Activated CD4-positive, alpha-beta memory T cell treated with anti-CD3 and anti-CD28 coated beads, Interleukin-2, amount 10 ng/mL, durations not matched to agents 7 days and 5 days (primary cell): ENCODE results near the gene SRCAP. TPM values are rescaled to one million over a fixed set of nuclear protein-coding genes. Genes with fewer than 3 reads are reported as not detected.

Experiments used
- CTCF ChIA-PET: fragments of 350-600 bp; sonication (Branson Sonifier 250); formaldehyde crosslinking; loops from one replicate; lab custom pipeline; 2021; ENCODE audit warnings: antibody characterized with exemption, inconsistent platforms; lab: Charles Lee
- POLR2A ChIA-PET: fragments of 350-600 bp; sonication (Branson Sonifier 250); formaldehyde crosslinking; loops from one replicate; lab custom pipeline; 2021; ENCODE audit warnings: antibody characterized with exemption; lab: Charles Lee
- DNase-seq: peaks from one replicate; pipeline ENCODE4 v3.0.0-alpha.2; 2020
- H3K27ac Mint-ChIP-seq: one replicate; pipeline ENCODE4 v1.8.0; 2021; ENCODE audit warnings: mild to moderate bottlenecking, mixed read lengths
- H3K27me3 Mint-ChIP-seq: one replicate; pipeline ENCODE4 v1.8.0; 2021; ENCODE audit warnings: mixed read lengths
- H3K36me3 Mint-ChIP-seq: one replicate; pipeline ENCODE4 v1.8.0; 2021; ENCODE audit warnings: low read depth, mixed read lengths
- H3K4me1 Mint-ChIP-seq: one replicate; pipeline ENCODE4 v1.8.0; 2021; ENCODE audit warnings: mixed read lengths
- H3K4me3 Mint-ChIP-seq: one replicate; pipeline ENCODE4 v1.8.0; 2021; ENCODE audit warnings: mild to moderate bottlenecking, mixed read lengths
- H3K9me3 Mint-ChIP-seq: one replicate; pipeline ENCODE4 v1.8.0; 2021; ENCODE audit warnings: mixed read lengths
- total RNA-seq, 2 experiments: library from RNA; stranded (reverse); gene quantifications; one replicate each; pipeline ENCODE4 v1.2.3, GENCODE V29; 2021

Gene SRCAP
- total RNA-seq, 2 experiments from 2014 or later: 63.2 to 65.0 TPM

- Mint-ChIP-seq H3K4me1 (peaks cover 19% of the 10 kb centered on the region), H3K27me3 (no peaks in the 10 kb centered on the region), H3K27ac (no peak overlapping the region), H3K36me3 (peaks cover 81% of the 10 kb centered on the region), H3K9me3 (no peaks in the 10 kb centered on the region), H3K4me3 (no peak overlapping the region)
- POLR2A ChIA-PET: interaction anchor here (1.5 kb wide), 1 partner anchor 10 kb away, joined by 3 read pairs; no protein-coding TSS in a partner anchor
- DNase-seq: no peak
- CTCF ChIA-PET: no interaction called here
These were observed 68.9 kb downstream of the SRCAP start for GRCh38 chr16:30767767-30768465.

DNA sequence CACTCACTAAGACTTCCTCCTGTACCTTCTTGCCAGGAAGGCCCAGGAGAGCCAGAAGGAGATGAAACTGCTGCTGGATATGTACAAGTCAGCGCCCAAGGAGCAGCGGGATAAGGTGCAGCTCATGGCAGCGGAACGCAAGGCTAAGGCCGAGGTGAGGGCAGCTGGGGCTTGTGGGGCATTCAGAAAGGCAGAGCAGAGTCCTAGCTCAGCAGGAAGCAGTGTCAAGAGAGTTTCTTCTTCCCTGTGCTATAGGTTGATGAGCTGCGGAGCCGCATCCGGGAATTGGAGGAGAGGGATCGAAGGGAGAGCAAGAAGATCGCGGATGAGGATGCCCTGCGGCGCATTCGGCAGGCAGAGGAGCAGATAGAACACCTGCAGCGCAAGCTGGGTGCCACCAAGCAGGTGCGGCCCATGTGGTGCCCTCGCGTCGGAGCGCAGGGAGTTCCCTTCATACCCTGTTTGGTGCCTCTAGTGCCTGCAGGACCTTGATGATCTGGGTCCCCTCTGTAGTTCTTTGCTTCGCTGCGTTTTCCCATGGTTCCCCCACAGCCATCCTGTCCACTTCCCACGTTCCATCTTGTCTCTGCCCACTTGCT is 69.7 kb downstream of the SRCAP start:
- peaks cover 78% of the 10 kb centered on the region for H3K36me3 Mint-ChIP-seq
- H3K9me3 Mint-ChIP-seq: no peaks in the 10 kb centered on the region
- POLR2A ChIA-PET: interaction anchor here (0.9 to 1.5 kb wide), 2 partner anchors 9 to 70 kb away, joined by 3 to 4 read pairs; partner anchors contain the start of gene SRCAP
- CTCF ChIA-PET: no interaction called here
- DNase-seq: no peak
- H3K27me3 Mint-ChIP-seq: no peaks in the 10 kb centered on the region
- peaks cover 15% of the 10 kb centered on the region for H3K4me1 Mint-ChIP-seq
- no peak overlapping the region for H3K4me3 Mint-ChIP-seq
- H3K27ac Mint-ChIP-seq: no peak overlapping the region

DNA sequence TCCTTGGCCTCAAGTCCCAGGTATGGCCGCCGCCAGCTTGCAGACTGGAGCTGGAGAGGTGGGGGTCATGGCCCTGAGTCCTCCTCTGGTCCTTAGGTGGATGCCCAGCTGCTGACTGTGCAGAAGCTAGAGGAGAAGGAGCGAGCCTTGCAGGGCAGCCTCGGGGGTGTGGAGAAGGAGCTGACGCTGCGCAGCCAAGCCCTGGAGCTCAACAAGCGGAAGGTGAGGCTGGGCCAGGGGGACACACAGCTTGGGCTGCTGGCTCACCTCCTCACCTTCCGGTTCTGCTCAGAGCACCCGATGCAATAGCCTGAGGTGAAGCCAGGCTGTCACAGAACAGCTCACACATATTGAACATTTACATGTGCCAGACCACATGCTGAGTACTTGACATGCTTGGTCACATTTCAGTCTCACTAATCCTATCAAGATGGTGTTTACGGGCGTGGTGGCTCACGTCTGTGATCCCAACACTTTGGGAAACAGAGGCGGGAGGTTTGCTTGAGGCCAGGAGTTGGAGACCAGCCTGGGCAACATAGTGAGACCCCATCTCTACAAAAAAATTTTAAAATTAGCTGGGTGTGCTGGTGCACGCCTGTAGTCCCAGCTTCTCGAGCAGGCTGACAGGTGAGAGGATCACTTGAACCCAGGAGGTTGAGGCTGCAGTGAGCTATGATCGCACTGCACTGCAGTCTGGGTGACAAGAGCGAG is 70.6 kb downstream of the SRCAP start:
- peaks cover 74% of the 10 kb centered on the region for H3K36me3 Mint-ChIP-seq

GRCh38 chr16:30771726-30772125 is 72.8 kb downstream of the SRCAP start:
- Mint-ChIP-seq H3K27me3 (no peaks in the 10 kb centered on the region), H3K4me3 (no peak overlapping the region), H3K36me3 (peaks cover 59% of the 10 kb centered on the region), H3K9me3 (no peaks in the 10 kb centered on the region), H3K27ac (no peak overlapping the region), H3K4me1 (peaks cover 25% of the 10 kb centered on the region)
- ChIA-PET POLR2A (no interaction called here), CTCF (interaction anchor here (1.1 to 1.6 kb wide), 2 partner anchors 12 to 26 kb away, joined by 4 read pairs; no protein-coding TSS in a partner anchor)
- no peak for DNase-seq

More for the DNA sequence above, 70.6 kb downstream of the SRCAP start:
- peaks cover 13% of the 10 kb centered on the region for H3K4me1 Mint-ChIP-seq
- DNase-seq: no peak
- H3K27me3 Mint-ChIP-seq: no peaks in the 10 kb centered on the region
- ChIA-PET CTCF (no interaction called here), POLR2A (interaction anchor here (0.9 kb wide), 1 partner anchor 71 kb away, joined by 4 read pairs; the partner anchor contains the start of gene SRCAP)
- no peaks in the 10 kb centered on the region for H3K9me3 Mint-ChIP-seq
- H3K27ac Mint-ChIP-seq: no peak overlapping the region
- no peak overlapping the region for H3K4me3 Mint-ChIP-seq

DNA sequence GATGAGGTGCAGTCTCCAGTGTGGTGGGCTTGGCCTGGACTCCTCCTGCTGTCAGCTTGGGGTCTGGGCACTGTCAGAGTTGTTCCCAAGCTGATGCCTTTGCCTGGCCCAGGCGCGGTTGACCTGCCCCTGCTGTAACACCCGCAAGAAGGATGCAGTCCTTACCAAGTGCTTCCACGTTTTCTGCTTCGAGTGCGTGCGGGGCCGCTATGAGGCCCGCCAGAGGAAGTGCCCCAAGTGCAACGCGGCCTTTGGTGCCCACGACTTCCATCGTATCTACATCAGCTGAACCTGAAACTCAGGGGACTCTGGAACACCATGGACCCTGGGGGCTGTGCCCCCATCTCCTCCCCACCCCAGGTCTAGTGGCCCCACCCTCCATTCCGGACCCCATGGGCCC is 74.9 kb downstream of the SRCAP start:
- ChIA-PET POLR2A (interaction anchor here (1.0 to 1.8 kb wide), 3 partner anchors 9 to 41 kb away, joined by 3 to 7 read pairs (median 6); no protein-coding TSS in a partner anchor), CTCF (interaction anchor here (0.6 to 2.0 kb wide), 2 partner anchors 24 to 41 kb away, joined by 4 to 5 read pairs; no protein-coding TSS in a partner anchor)
- Mint-ChIP-seq H3K4me1 (peaks cover 32% of the 10 kb centered on the region), H3K27me3 (no peaks in the 10 kb centered on the region), H3K4me3 (no peak overlapping the region), H3K9me3 (no peaks in the 10 kb centered on the region), H3K36me3 (peaks cover 44% of the 10 kb centered on the region), H3K27ac (no peak overlapping the region)
- DNase-seq: no peak

DNA sequence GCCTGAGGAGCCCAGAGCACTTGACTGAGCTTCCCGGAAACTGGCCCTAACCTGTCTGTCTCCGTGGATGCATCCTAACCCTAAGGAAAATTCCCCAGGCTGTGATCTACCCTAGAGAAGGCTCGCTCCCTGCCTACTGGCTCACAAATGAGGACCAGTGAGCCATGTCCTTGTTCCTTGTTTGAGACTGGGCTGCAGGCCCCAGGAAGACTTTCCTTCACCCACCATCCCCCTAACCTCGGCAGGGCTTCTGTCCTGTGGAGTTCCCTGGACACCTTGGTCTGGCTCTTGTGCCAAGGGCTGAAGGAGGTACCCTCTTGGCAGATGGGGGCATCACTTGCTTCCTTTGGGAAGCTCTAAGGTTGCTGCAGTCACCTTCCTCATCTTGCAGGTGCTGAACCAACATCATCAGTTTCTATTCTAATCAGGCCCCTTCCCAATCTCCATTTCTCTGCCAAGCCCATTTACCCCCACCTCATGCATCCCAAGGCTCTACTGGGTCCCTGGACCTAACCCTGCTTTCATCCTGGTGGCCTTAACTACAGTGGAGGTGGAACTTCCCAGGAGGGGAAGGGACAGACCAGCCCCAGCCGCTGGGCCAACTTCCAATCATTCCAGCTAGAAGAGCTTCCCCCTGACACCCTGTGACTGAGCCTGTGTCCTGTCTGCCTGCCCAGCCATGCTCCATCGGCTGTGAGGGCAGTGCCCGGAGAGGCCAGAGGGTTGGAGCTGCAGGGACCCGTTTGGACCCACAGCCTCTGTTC is 75.6 kb downstream of the SRCAP start:
- ChIA-PET CTCF (interaction anchor here (0.6 to 2.0 kb wide), 5 partner anchors 12 to 40 kb away, joined by 3 to 6 read pairs (median 4); no protein-coding TSS in a partner anchor), POLR2A (interaction anchor here (1.0 to 1.8 kb wide), 11 partner anchors 10 to 217 kb away, joined by 3 to 8 read pairs (median 3); a partner anchor contains a TSS)
- Mint-ChIP-seq H3K36me3 (peaks cover 38% of the 10 kb centered on the region), H3K4me3 (peak overlapping the region; percentile 86), H3K9me3 (no peaks in the 10 kb centered on the region), H3K27ac (peak overlapping the region; percentile 75), H3K27me3 (no peaks in the 10 kb centered on the region), H3K4me1 (peaks cover 32% of the 10 kb centered on the region)
- no peak for DNase-seq

- H3K36me3 Mint-ChIP-seq: peaks cover 35% of the 10 kb centered on the region
- peak overlapping the region; percentile 75 for H3K27ac Mint-ChIP-seq
- no peak for DNase-seq
- peak overlapping the region; percentile 86 for H3K4me3 Mint-ChIP-seq
- no peaks in the 10 kb centered on the region for H3K9me3 Mint-ChIP-seq
- CTCF ChIA-PET: interaction anchor here (1.0 to 2.0 kb wide), 4 partner anchors 12 to 39 kb away, joined by 3 to 6 read pairs (median 4); no protein-coding TSS in a partner anchor
- H3K4me1 Mint-ChIP-seq: peaks cover 32% of the 10 kb centered on the region
- no peaks in the 10 kb centered on the region for H3K27me3 Mint-ChIP-seq
- POLR2A ChIA-PET: interaction anchor here (1.0 to 1.8 kb wide), 10 partner anchors 10 to 217 kb away, joined by 3 to 8 read pairs (median 4); a partner anchor contains a TSS
These were observed 76.1 kb downstream of the SRCAP start for GRCh38 chr16:30775131-30775391.

- Mint-ChIP-seq H3K27ac (peak overlapping the region; percentile 75), H3K9me3 (no peaks in the 10 kb centered on the region), H3K27me3 (no peaks in the 10 kb centered on the region), H3K4me3 (peak overlapping the region; percentile 86), H3K4me1 (peaks cover 32% of the 10 kb centered on the region), H3K36me3 (peaks cover 33% of the 10 kb centered on the region)
- peak; percentile 67 for DNase-seq
- CTCF ChIA-PET: interaction anchor here (0.6 to 2.0 kb wide), 5 partner anchors 13 to 168 kb away, joined by 3 to 6 read pairs (median 3); no protein-coding TSS in a partner anchor
- POLR2A ChIA-PET: interaction anchor here (1.0 to 1.8 kb wide), 10 partner anchors 9 to 218 kb away, joined by 3 to 8 read pairs (median 4); a partner anchor contains a TSS
These were observed 76.6 kb downstream of the SRCAP start for GRCh38 chr16:30775392-30776188.

DNA sequence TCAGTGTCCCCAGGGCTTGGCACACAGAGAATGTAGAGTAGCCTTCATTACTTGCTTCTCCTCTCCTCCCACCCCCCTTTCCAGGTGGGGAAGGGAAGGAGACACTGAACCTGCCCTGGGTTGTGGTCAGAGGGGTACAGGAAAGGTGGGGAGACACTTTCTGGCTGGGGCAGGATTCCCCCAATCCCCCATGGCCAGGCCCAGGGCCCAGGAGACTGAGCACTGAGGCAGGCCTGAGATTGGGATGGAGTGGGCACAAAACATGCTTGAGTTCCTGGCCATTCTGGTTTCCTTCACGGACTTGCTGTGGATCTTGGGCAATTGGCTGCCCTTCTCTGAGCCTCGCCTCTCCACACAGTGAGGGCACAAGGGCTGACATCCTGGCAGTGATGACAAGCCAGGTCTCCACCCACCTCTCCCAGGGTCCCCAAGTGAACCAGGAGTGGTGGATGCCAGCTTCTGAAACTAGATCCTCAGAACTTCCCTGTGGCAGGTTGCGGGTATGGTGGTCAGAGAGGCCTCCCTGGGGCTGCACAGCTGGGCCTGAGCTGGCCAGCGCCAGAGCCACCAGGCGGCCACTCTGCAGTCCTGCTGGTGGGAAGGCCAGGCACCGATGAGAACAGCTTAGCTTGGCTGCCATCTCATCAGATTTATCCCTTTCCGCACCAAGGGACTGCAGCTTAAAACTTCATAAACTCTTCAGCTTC is 78.8 kb downstream of the SRCAP start:
- Mint-ChIP-seq H3K27me3 (no peaks in the 10 kb centered on the region), H3K27ac (no peak overlapping the region), H3K4me1 (peaks cover 27% of the 10 kb centered on the region), H3K4me3 (peak overlapping the region; percentile 86), H3K36me3 (peaks cover 15% of the 10 kb centered on the region), H3K9me3 (no peaks in the 10 kb centered on the region)
- no peak for DNase-seq
- CTCF ChIA-PET: interaction anchor here (1.4 kb wide), 1 partner anchor 37 kb away, joined by 5 read pairs; no protein-coding TSS in a partner anchor
- POLR2A ChIA-PET: interaction anchor here (0.7 to 1.2 kb wide), 6 partner anchors 9 to 119 kb away, joined by 3 read pairs; partner anchors contain the start of gene FBRS

DNA sequence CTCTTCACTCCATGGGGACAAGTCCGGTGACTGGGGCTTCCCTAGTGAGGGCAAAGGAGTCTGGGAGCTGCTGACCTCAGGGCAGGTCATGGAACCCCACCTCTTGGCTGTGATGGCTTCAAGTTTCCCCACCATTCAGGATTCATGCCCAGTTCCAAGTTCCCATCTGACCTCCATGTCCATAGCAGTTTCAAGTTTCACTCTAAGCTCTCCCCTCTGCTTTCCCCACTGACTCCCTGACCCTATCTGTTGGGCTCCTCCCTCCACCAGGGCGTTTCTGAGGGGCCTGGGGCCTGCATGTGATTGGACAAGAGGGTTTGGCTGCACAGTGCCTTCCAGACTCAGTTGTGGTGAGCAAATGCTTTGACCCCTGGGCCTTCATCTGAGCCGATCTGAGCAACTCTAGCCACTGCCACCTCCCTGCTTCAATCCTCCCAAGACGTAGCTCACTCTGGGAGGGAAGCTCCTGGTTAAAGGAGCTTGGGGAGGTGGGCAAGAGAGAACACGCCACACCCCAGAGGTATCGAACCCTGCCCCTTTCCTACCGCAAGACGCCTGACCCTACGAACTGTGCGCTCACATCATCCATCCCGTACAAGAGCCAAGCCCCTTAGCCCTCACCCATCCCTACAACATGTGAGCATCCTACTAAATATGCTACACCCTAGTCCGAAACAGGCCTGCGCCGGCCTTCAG is 79.7 kb downstream of the SRCAP start:
- Mint-ChIP-seq H3K36me3 (peaks cover 9% of the 10 kb centered on the region), H3K9me3 (no peaks in the 10 kb centered on the region), H3K27ac (no peak overlapping the region), H3K27me3 (no peaks in the 10 kb centered on the region), H3K4me3 (no peak overlapping the region), H3K4me1 (peaks cover 21% of the 10 kb centered on the region)
- POLR2A ChIA-PET: interaction anchor here (0.7 to 1.2 kb wide), 4 partner anchors 10 to 120 kb away, joined by 3 read pairs; partner anchors contain the start of gene FBRS
- CTCF ChIA-PET: no interaction called here
- no peak for DNase-seq
